GM10847 (cell line): ENCODE results near the gene MINDY3.

ENCODE experiments used
- POLR2A ChIP-seq: IDR thresholded peaks from 2 replicates; pipeline ENCODE4 v1.6.1; 2011; ENCODE audit not compliant: insufficient read length; ENCODE audit errors: extremely low read depth

MINDY3 gene

GRCh38 chr10:15863323-15863722, 3.0 kb upstream of the MINDY3 start:
- TF ChIP-seq POLR2A, result no peak

GRCh38 chr10:15860692-15861201, 440 bp upstream of the MINDY3 start:
- no peak for TF ChIP-seq POLR2A

- TF ChIP-seq POLR2A, result no peak
Measured at GRCh38 chr10:15859509-15859905, 800 bp downstream of the MINDY3 start.

- no peak for TF ChIP-seq POLR2A
Measured at GRCh38 chr10:15858861-15859281, 1.4 kb downstream of the MINDY3 start.

- no peak for TF ChIP-seq POLR2A
Measured at GRCh38 chr10:15857107-15857575, 3.2 kb downstream of the MINDY3 start.

GRCh38 chr10:15856328-15857015, 3.8 kb downstream of the MINDY3 start:
- no peak for TF ChIP-seq POLR2A

GRCh38 chr10:15853800-15854199, 6.5 kb downstream of the MINDY3 start:
- TF ChIP-seq POLR2A, result no peak

- TF ChIP-seq POLR2A, result no peak
Measured at GRCh38 chr10:15852111-15852557, 8.2 kb downstream of the MINDY3 start.

- TF ChIP-seq POLR2A, result no peak
Measured at GRCh38 chr10:15849316-15849715, 11.0 kb downstream of the MINDY3 start.

GRCh38 chr10:15847481-15847880, 12.8 kb downstream of the MINDY3 start:
- TF ChIP-seq POLR2A, result no peak

- no peak for TF ChIP-seq POLR2A
Measured at GRCh38 chr10:15844517-15844916, 15.8 kb downstream of the MINDY3 start.

- TF ChIP-seq POLR2A, result no peak
Measured at GRCh38 chr10:15843695-15844094, 16.6 kb downstream of the MINDY3 start.

GRCh38 chr10:15842556-15843169, 17.6 kb downstream of the MINDY3 start:
- TF ChIP-seq POLR2A, result no peak

- TF ChIP-seq POLR2A, result no peak
Measured at GRCh38 chr10:15841696-15842095, 18.6 kb downstream of the MINDY3 start.

- TF ChIP-seq POLR2A, result no peak
Measured at GRCh38 chr10:15836807-15837206, 23.5 kb downstream of the MINDY3 start.

GRCh38 chr10:15829495-15829894, 30.8 kb downstream of the MINDY3 start:
- no peak for TF ChIP-seq POLR2A
